KMS-11 (cell line): ENCODE measurements around the gene FAM174A.

Experiments used
- H2AFZ ChIP-seq: fragments of 200-600 bp; sonication (generic); 2 replicates; pipeline ENCODE4 v1.6.1; 2016; ENCODE audit warnings: antibody characterized with exemption, mixed run types, low read depth
- H3K27ac ChIP-seq: fragments of 200-600 bp; sonication (generic); 2 replicates; pipeline ENCODE4 v1.6.1; 2016; ENCODE audit warnings: mild to moderate bottlenecking, mixed run types
- H3K27me3 ChIP-seq: fragments of 200-600 bp; sonication (generic); 2 replicates; pipeline ENCODE4 v1.6.1; 2017; ENCODE audit warnings: mild to moderate bottlenecking, low read depth, mixed run types, moderate library complexity; ENCODE audit not compliant: insufficient read depth
- H3K36me3 ChIP-seq: fragments of 200-600 bp; sonication (generic); 2 replicates; pipeline ENCODE4 v1.6.1; 2017; ENCODE audit warnings: mild to moderate bottlenecking, mixed run types; ENCODE audit not compliant: insufficient read depth
- H3K4me1 ChIP-seq: fragments of 200-600 bp; sonication (generic); 2 replicates; pipeline ENCODE4 v1.6.1; 2016; ENCODE audit warnings: mild to moderate bottlenecking, low read depth, mixed run types; ENCODE audit not compliant: poor library complexity, severe bottlenecking
- H3K4me2 ChIP-seq: fragments of 200-600 bp; sonication (generic); 2 replicates; pipeline ENCODE4 v1.7.0; 2016; ENCODE audit warnings: mild to moderate bottlenecking, mixed run types
- H3K4me3 ChIP-seq: fragments of 200-600 bp; sonication (generic); IDR thresholded peaks from 2 replicates; pipeline ENCODE4 v1.6.1; 2017; ENCODE audit warnings: low read depth, low read length, mixed read lengths; ENCODE audit not compliant: insufficient read depth
- H3K79me2 ChIP-seq: fragments of 200-600 bp; sonication (generic); 2 replicates; pipeline ENCODE4 v1.6.1; 2016; ENCODE audit warnings: low read depth, mixed run types; ENCODE audit not compliant: insufficient read depth
- H3K9ac ChIP-seq: fragments of 200-600 bp; sonication (generic); 2 replicates; pipeline ENCODE4 v1.6.1; 2016; ENCODE audit warnings: mild to moderate bottlenecking, mixed run types
- H4K20me1 ChIP-seq: fragments of 200-600 bp; sonication (generic); 2 replicates; pipeline ENCODE4 v1.6.1; 2016; ENCODE audit warnings: mild to moderate bottlenecking, mixed run types; ENCODE audit not compliant: insufficient read depth
- TF ChIP-seq, protein P1 (sequence below): fragments of 200-600 bp; sonication (generic); conservative IDR thresholded peaks from 2 replicates; pipeline ENCODE4 v1.6.1; 2017; ENCODE audit warnings: low read depth, mild to moderate bottlenecking, antibody characterized with exemption, low read length, moderate library complexity, mixed read lengths

Gene FAM174A

DNA sequence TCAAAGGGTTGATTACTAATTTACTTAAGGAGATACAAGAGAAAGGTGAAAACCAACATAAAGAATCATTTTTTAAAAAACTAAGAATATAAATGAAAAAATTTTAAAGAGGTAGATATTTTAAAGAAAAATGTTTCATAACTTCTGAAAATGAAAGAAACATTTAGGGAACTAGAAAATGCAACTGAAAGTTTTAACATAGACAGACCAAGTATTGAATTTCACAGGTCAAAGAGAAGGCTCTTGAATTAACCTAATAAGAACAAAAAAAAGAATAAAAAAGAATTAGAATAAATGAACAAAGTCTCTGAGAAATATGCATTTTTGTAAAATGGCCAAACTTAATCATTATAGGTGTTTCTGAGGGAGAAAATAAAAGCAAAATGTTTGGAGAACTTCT, 16.1 kb upstream of the FAM174A start:
- Histone ChIP-seq H3K4me2 (peak overlapping the region; percentile 85), H2AFZ (no peak overlapping the region), H3K9ac (no peak overlapping the region), H3K27ac (peak overlapping the region; percentile 76), H3K4me1 (peaks cover 51% of the 10 kb centered on the region), H4K20me1 (no peaks in the 10 kb centered on the region), H3K36me3 (no peaks in the 10 kb centered on the region), H3K79me2 (no peaks in the 10 kb centered on the region), H3K4me3 (no peak overlapping the region), H3K27me3 (no peaks in the 10 kb centered on the region)
- TF ChIP-seq, protein P1, sequence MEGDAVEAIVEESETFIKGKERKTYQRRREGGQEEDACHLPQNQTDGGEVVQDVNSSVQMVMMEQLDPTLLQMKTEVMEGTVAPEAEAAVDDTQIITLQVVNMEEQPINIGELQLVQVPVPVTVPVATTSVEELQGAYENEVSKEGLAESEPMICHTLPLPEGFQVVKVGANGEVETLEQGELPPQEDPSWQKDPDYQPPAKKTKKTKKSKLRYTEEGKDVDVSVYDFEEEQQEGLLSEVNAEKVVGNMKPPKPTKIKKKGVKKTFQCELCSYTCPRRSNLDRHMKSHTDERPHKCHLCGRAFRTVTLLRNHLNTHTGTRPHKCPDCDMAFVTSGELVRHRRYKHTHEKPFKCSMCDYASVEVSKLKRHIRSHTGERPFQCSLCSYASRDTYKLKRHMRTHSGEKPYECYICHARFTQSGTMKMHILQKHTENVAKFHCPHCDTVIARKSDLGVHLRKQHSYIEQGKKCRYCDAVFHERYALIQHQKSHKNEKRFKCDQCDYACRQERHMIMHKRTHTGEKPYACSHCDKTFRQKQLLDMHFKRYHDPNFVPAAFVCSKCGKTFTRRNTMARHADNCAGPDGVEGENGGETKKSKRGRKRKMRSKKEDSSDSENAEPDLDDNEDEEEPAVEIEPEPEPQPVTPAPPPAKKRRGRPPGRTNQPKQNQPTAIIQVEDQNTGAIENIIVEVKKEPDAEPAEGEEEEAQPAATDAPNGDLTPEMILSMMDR = no peak

DNA sequence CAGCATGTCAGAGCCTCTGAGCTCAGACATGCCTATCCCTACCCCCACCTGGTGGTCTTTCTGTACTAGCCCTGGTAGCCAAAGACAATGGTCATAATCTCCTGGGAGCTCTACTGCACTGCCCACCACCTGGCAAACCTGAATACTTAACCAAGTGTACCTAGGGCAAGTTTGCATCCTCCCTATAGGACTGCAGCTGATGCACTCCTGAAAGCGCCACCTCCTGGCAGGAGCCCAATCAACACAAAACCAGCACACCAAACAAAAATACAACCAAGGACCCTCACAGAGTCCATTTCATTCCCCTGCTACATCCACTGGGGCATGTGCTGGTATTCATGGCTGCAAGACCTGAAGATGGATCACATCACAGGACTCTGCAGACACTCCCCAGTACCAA, 14.8 kb upstream of the FAM174A start:
- Histone ChIP-seq H3K79me2 (no peaks in the 10 kb centered on the region), H2AFZ (no peak overlapping the region), H3K4me3 (no peak overlapping the region), H3K36me3 (no peaks in the 10 kb centered on the region), H3K4me1 (peaks cover 51% of the 10 kb centered on the region), H3K9ac (no peak overlapping the region), H3K27me3 (no peaks in the 10 kb centered on the region), H4K20me1 (no peaks in the 10 kb centered on the region), H3K27ac (no peak overlapping the region), H3K4me2 (no peak overlapping the region; the same call in 1 of the 2 replicates)
- TF ChIP-seq, protein P1 = 0 out of 2 replicates have a peak, but pooled peaks have one; percentile 23

DNA sequence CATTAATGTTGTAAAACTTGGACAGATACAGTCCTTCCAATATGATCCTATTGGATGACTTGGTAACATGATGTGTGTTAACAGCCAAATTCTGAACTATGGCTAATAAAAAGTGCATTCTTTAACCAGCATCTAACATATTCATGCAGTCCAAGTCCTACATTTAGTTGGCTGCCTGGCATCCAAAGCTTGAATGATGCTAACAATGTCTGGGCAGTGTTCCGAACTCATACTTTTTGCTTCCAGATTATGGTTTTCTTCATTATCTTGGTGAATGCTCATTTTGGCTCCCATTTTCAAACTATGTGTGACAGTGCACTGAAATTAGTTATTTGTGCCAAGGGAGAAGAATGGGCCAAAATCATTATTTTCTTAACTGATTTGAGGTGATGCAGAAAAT, 2.8 kb downstream of the FAM174A start:
- Histone ChIP-seq H3K27ac (no peak overlapping the region), H3K27me3 (no peaks in the 10 kb centered on the region), H4K20me1 (no peaks in the 10 kb centered on the region), H3K9ac (no peak overlapping the region), H2AFZ (no peak overlapping the region), H3K36me3 (no peaks in the 10 kb centered on the region), H3K79me2 (peaks cover 23% of the 10 kb centered on the region), H3K4me1 (peaks cover 20% of the 10 kb centered on the region), H3K4me3 (no peak overlapping the region), H3K4me2 (peak overlapping the region; percentile 77)
- TF ChIP-seq, protein P1 = no peak

DNA sequence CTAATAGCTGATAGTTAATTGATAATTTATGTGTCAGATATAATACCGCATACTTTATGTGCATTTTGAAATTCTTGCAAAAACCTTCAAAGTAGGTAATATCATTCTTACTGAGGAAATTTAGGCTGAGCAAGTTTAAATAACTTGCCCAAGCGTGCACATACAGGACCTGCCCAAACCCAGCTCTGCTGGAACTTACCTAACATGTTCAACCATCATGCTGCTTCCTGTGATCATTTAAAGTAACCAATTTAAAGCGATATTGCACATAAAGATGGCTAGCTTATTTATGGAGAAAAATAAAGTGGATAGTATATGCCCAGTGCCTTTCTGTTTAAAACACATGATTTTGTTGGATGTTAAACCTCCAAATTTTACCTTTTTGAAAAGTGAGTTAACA, 4.3 kb downstream of the FAM174A start:
- no peak overlapping the region for H3K27ac ChIP-seq
- H3K27me3 ChIP-seq = no peaks in the 10 kb centered on the region
- H2AFZ ChIP-seq = no peak overlapping the region
- H3K79me2 ChIP-seq = peaks cover 23% of the 10 kb centered on the region
- H3K4me1 ChIP-seq = peaks cover 20% of the 10 kb centered on the region
- H3K9ac ChIP-seq = no peak overlapping the region
- no peak overlapping the region for H3K4me2 ChIP-seq
- no peaks in the 10 kb centered on the region for H3K36me3 ChIP-seq
- no peaks in the 10 kb centered on the region for H4K20me1 ChIP-seq
- H3K4me3 ChIP-seq = no peak overlapping the region
- TF ChIP-seq, protein P1 = no peak

DNA sequence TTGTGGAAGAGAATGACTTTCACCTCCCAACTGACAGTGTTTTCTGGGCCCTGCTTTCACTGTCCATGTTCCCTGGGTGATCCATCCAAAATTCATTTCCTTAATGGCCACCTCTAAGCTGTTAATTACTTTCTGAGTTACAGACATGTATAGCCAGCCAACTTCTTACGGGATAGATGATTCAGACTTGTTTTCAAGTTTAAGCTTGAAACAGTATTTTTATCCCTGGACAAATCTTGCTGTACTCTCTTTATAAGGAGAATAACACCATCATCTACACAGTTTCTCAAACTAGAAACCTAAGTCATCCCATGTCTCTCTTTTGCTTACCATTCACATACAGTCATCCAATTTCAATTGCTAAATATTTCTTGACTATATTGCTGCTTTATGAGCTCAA, 6.9 kb downstream of the FAM174A start:
- TF ChIP-seq, protein P1 = no peak
- Histone ChIP-seq H3K27me3 (no peaks in the 10 kb centered on the region), H3K79me2 (peaks cover 9% of the 10 kb centered on the region; the same call in 1 of the 2 replicates), H3K36me3 (no peaks in the 10 kb centered on the region), H3K4me2 (no peak overlapping the region), H3K27ac (no peak overlapping the region), H3K4me3 (no peak overlapping the region), H4K20me1 (no peaks in the 10 kb centered on the region), H2AFZ (no peak overlapping the region), H3K9ac (no peak overlapping the region), H3K4me1 (peaks cover 11% of the 10 kb centered on the region)
